GM18868 (cell line): Measurements from ENCODE around the gene VPS13C.
"Not testable (repeated sequence)": the region's sequence is repeated elsewhere in the genome, so short reads cannot be mapped to it uniquely, and the experiment has no call there.

Source experiments
- ATAC-seq: cut with Tn5 transposase; IDR thresholded peaks from one replicate; pipeline ENCODE4 v1.9.1; 2021; ENCODE audit warnings: mild to moderate bottlenecking, moderate library complexity; ENCODE audit not compliant: unreplicated experiment

The VPS13C gene

DNA sequence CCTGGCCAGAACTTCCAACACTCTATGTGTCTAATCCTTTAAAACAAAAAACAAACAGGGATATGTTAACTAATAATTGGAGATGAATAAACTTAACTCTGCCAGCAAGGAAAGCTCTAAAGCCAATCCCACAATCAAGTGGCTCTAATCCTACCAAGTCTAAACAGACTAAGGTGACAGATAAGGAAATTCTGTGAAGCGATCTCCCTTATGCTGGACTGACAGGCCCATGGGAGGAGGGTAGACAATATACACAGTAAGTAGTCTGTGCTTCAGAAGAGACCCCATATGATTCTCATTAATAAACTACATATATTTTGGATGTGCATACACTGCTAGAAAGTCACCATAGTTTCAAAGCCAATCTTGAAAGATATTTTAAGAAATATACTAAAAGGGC is 10.1 kb downstream of the VPS13C start:
- no peak for ATAC-seq

DNA sequence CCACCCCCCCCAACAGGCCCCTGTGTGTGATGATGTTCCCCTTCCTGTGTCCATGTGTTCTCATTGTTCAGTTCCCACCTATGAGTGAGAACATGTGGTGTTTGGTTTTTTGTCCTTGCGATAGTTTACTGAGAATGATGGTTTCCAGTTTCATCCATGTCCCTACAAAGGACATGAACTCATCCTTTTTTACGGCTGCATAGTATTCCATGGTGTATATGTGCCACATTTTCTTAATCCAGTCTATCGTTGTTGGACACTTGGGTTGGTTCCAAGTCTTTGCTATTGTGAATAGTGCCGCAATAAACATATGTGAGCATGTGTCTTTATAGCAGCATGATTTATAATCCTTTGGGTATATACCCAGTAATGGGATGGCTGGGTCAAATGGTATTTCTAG is 12.0 kb downstream of the VPS13C start:
- not testable (repeated sequence) for ATAC-seq

DNA sequence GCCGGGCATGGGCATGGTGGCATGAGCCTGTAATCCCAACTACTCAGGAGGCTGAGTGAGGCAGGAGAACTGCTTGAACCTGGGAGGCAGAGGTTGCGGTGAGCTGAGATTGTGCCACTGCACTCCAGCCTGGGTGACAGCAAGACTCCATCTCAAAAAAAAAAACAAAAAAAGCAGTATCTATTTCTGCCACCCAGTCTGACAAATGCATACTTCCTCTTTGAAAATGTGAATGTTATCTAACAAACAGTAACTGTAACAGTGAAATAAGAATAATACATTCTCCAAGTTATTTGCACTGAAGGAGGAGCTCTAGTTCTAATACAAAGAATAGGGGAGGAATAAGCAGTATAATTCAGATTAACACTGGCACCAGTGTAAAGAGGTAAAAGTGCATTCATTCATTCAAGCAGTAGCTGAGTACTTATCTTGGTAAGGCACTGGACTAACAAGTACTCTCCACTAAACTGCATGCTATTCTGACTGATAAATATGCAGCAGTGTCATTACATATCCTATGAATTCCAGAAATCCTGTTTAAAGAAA is 12.9 kb downstream of the VPS13C start:
- ATAC-seq, result no peak

DNA sequence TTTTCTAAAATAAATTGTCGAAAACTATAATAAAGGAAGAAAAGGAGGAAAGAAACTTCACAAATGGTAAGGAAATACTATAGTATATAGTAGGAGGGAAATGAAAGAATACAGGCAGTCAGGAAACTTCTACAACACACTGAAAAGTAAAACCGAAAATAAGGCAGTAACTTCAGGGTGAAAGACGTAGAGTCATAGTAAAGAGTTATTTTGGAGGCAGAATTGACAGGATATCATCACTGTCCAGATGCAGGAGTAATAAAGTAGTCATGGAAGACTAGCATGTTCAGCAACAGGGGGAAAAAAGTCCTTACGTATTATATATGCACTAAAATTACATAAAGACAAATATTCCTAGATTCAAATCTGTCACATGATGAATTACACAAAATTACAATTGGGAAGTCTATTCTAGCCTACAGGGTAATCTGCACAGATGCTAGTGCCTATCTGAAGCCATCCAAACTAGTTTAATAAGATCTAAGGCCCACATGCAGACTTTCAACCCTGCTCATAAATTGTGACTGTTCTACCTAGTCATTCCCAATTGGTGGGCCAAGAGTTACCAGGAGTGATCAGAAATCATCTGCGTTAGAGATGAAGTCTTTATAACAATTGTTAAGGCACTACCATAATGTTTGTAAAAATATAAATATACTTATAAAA is 14.0 kb downstream of the VPS13C start:
- peak; percentile 53 for ATAC-seq

DNA sequence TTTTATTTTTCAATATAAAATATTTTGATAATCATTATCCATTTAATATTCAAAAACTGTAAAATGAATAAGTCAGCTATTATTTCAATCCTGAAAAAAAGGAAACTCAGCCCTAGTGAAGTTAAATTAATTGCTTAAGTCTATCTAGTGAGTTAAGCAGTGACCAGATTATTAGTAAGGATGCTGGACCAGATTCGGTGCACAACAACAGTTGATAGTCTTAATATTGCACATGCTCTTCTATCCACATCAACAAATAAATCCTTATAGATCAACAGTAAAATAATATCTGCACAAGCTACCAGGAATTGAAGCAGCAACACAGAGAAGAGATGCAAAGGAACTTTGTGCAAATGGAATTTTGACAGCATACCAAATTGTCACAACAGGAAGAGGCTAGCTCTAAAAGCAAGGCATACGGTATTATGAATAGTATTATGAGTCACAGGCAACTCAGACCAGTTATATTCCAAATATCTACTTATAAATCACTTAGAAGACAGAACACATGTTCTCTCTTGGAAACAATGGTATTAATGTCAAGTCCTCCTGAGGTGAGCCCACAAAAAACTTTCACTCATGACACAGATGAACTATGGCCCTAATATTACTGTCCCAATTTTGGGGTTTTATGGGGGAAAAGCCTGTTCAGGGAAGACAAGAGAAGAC is 24.9 kb downstream of the VPS13C start:
- no peak for ATAC-seq

DNA sequence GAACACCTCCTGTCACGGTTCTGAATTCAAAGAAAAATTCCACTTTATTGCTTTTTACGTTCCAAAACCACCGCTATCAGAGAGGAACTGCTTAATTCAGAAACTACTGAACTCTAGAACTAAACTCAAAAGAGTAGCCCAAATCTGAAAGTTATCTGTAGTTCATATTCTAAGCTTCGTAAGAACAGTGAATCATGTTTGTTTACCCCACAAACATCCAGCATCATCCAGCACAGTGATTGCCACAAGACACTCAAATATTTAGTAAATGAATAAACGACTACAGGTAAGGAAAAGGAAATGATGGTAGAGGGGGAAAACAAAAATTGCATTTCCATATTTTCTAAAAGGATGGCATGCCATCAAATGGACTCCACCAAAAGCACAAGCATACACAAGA is 32.3 kb downstream of the VPS13C start:
- ATAC-seq, result no peak

DNA sequence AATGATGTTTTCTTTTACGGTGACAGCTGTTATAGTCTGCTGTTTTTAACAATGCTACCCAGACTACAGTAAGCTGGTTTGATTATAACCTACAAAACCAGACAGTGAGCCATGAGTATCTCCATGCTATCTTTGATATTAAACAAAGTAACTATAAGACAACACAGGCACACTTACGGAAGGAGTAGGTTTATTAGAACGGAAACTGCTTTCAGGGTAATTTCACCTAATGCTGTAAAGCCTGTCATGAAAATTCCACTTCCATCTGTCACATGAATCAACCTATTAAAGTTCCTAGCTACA is 33.0 kb downstream of the VPS13C start:
- no peak for ATAC-seq

DNA sequence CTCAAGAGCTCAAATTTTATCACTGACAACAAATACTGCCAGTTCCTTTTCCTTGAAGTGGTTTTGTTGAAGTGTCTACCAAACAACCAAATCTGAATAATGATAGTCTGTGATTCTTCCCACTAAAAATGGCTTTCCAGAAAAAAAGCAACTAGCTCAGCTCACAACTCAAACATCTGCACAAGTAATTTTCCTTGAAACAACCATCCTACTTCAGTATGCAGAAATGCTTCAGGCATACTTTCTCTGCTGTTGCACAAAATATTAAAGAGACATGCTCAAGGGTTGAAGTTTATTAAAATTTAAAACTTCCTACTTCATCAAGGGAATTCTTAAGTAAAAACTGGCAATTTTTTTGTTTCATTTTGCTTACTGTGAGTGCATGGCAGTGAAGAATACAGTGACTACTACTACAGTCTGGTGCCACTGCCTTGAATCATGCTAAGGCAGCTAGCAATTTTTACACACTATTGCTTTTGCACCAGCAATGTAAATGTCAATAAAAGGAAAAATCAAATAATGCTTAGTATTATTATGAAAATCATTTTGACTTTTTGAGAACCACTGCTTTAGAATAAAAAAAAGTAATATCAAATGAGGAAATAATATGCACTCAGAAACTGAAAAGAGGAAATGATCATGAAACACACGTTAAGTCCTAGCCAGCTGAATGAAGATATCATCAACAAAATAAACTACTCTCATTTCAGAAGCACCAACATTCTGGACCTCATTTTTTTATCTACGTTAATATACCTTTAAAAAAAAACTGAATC is 33.6 kb downstream of the VPS13C start:
- ATAC-seq, result no peak

DNA sequence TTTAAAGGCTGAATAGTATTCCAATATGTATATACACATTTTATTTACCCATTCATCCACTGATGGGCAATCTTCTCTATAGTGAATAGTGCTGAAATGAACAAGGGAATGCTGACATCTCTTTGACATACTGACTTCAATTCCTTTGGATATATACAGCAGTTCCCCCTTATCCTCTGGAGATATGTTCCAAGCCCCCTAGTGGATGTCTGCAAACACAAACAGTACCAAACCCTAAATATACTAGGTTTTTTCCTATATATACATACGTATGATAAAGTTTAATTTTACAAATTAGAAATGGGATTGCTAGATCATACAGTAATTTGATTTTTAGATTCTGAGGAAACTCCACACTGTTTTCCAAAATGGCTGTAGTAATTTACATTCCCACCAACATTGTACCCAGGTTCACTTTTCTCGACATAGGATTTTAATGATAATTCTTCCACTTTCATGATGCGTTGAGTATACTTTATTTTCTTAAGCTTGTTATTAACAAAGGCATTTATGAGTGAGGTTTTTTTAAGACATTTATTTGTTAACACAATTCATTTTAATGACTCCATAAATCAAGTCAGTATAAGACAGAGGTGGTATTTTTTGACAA is 38.2 kb downstream of the VPS13C start:
- ATAC-seq, result no peak

DNA sequence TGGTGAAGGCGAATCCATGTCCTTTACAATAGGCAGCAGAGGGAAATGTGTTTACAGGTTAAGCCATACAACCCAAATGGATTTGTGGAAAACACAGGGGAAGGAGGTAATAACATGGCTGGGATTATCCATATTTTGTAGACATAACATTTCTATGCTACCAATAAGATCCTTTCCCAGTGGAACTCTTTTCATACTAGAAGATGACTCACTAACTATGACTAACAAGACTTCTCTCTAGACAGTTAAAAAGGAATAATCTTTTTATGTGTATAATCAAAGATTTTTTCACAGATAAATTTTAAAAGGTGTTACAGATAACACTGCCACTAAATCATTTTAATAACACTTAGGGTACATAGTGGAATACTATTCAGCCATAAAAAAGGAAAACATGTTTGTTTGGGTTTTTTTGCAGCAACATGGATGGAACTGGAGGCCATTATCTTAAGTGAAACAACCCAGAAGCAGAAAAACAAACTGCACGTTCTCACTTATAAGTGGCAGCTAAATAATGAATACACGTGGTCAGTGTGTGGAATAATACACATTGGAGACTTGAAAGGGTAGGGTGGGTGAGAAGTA is 39.6 kb downstream of the VPS13C start:
- no peak for ATAC-seq

DNA sequence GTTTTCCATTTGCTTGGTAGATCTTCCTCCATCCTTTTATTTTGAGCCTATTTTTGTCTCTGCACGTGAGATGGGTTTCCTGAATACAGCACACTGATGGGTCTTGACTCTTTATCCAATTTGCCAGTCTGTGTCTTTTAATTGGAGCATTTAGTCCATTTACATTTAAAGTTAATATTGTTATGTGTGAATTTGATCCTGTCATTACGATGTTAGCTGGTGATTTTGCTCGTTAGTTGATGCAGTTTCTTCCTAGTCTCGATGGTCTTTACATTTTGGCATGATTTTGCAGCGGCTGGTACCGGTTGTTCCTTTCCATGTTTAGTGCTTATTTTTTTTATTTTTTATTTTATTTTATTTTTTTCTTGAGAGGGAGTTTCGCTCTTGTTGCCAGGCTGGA is 54.9 kb downstream of the VPS13C start:
- ATAC-seq, result not testable (repeated sequence)

DNA sequence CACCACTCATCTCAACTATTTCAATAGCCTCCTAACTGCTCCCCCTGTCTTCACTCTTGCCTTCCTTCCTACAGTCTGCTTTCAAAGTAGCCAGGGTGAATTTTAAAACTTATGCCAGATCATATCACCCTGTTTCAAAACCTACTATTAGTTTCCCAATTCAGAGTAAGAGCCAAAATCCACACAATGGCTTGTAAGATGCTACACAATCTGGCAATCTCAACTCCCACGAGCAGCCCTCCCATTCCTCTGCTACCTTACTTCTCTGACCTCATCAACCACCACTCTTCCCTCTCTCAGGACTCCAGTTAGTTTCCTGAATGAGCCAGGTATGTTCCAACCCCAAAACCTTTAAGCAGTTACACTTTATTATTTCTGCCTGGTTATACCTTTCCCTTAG is 62.5 kb downstream of the VPS13C start:
- no peak for ATAC-seq

DNA sequence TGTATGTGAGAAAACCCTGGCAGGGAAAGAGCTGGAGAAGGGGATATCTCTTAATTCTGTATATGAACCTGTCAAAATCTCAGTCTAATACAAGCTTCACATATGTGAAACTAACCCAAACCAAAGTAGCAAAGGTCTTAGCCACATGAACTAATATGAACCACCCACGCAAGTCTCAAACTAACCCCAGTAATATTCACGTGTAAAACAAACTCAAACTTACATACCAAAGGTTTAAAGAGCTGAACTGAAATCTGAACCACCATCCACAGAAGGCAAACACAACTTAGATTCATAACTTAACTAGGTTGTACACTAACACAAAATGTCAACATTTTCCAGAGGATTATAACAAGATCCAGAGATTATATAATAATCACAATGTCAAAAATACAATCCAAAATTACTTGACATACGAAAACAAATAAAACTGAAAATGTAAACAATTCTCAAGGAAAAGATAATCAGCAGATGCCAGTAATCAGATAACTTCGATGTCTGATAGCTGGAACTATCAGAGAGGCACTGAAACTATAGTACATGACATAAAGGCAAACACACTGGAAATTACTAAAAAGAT is 64.1 kb downstream of the VPS13C start:
- no peak for ATAC-seq

DNA sequence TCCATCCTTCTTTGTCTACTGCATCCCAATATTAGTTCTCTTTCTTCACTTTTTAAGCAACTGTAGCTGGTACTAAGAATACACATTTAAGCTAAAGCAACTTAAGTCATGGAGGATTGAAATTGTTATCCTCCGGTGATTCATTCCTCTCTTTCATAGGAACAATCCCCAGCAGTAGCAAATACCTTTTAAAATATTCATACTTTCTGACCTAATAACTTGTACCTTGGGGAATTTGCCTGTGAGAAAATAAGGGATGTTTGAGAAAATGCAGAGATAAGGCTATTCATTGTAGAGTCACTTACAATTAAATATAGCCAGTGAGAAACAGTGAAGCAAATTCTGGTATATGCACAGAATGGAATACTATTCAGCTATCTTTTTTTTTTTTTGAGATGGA is 66.0 kb downstream of the VPS13C start:
- ATAC-seq, result no peak

DNA sequence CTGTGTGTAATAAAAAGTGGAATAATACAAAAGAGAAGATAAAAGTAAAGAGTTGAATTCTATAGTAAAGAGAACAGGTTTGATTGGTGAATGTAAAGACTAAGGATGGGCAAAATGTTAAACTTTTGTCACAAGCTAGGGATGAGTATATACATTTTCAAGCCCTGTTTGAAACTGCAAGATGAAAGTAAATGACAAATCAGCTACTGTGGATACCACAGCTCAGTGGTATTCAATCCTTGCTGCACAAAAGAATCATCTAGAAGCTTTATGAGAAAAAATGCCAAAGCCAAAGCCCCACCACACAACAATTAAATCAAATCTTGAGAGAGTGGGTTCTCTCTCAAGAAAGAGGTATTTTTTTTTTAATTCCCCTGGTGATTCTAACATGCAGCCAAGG is 67.7 kb downstream of the VPS13C start:
- ATAC-seq, result no peak

DNA sequence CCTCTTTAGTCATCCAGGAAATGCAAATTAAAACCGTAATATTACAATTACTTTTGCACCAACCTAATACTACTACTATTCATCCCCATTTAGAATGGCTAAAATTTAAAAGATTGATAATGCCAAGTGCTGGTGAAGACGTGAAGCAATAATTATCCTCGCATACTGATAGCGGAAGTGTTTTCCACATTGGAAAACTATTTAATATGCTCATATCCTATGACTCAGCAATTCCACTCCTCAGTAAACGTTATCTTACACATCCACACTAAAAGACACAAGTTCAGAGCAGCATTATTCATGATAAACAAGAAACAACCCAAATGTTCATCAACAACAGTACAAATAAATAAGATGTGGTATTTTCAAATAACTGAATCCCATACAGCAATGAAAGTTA is 70.6 kb downstream of the VPS13C start:
- ATAC-seq, result no peak

DNA sequence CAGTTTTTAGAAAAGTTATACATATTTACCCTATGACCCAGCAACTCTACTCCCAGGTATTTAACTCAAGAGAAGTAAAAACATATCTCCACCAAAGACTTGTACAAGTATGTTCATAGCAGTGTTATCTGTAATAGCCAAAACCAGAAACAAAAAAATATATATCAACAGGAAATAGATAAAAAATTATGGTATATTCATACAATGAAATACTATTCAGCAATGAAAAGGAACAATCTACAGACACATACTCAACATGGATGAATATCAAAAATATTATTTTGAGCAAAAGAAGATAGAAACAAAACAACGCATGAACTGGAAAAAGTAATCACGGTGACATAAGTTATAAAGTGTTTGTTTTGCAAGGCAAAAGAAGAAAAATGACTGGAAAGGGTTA is 72.4 kb downstream of the VPS13C start:
- no peak for ATAC-seq

DNA sequence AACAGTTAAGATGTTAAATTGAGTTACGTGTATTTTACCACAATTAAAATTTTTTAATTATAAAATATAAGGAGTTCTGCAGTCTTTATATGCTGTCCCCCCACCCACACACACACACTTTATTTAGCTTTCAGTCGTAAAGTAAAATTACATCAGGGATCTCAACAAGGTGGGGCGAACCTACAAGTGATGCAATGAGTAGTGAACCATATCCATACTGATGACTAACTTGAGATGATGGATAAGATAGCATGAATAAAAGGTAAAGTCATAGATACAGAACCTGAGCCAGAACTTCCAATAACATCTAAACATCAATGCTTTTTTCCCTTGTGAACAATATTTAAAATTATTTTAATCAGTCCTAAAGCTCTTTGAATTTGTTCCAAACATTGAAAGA is 77.2 kb downstream of the VPS13C start:
- no peak for ATAC-seq

DNA sequence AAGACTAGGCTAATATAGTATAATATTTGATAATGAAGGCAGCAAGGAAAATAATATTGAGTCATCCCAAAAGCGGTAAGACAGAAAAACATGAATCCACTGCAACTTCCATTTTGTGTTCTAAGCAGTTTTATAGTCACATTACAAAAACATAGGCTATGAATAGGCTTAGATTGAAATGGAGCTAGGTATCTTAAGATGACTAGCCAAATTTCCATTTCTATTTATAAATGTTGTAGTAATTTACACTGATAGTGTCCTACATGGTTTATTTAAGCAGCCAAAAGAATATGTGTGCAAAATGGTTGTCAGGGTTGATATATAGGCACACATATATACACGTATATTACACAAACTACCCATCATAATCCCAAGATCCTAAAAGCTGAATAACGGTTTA is 82.0 kb downstream of the VPS13C start:
- ATAC-seq, result no peak

DNA sequence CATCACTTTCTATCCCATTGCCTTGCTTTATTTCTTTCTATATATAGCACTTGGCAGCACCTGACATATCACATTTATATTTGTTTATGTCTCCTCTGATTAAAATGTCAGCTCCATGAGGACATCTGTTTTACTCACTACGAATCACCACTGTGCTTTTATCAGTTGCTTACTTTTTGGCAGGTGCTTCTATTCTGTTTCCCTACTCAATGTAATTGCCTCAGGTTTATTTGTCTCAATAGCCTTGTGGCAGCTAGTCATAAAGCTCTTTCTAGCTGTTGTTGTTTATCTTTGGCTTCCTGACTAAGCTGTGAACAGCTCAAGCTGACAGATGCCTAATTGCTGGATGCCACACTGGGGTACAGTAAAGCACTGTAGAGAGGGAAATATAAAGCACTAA is 85.5 kb downstream of the VPS13C start:
- no peak for ATAC-seq

DNA sequence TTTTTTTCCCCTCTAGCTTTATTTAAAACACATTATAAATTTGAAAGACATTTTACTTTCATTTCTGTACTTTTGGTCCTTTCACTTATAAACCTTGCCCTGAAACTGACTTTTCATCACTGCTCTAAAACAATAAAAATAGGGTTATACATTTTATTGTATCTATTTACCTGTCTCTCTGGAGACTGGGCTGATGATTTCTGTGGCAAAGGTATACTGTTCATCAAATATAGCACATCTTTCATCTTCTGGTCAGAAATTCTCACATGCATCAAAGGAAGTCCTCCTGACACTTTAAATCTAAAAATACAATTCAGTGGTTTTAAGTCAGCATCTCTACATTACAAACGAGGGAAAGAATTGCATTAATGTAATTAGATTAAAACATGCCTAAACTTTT is 86.1 kb downstream of the VPS13C start:
- ATAC-seq, result no peak
